Dermis blood vessel endothelial cell (primary cell): ENCODE measurements around the gene SLC9A9. TPM values are rescaled to one million over a fixed set of nuclear protein-coding genes. Genes with fewer than 3 reads are reported as not detected.
"Not testable (repeated sequence)": the region's sequence is repeated elsewhere in the genome, so short reads cannot be mapped to it uniquely, and the experiment has no call there.

Experiments
- DNase-seq: peaks from one replicate; pipeline ENCODE4 v3.0.0; 2010
- total RNA-seq: library from RNA; depleted of rRNA; stranded (reverse); fragments of >200 nt; gene quantifications from 2 replicates; pipeline ENCODE4 v1.2.3, GENCODE V29; 2014

Gene SLC9A9
- total RNA-seq, 1 donor from 2014 or later: 3.2 TPM

DNA sequence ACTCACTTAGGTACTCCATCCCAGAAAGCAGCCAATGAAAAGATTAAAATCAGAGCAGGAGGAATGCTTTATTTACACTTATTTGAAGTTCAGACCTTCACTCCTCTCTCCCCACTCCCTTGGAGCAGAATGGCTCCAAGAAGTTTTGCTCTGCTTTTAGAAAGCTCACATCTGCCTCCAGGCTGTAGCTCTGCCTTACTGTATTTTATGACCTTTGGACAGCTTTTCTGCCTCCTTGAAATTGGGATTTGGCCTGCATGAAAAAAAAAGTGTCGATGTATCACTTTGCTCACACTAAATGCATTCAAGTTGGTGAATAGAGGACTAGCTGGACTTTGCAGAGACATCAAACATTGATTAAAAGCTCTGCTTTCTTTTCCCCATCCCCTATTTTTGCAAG is 95.3 kb downstream of the SLC9A9 start:
- DNase-seq: no peak

DNA sequence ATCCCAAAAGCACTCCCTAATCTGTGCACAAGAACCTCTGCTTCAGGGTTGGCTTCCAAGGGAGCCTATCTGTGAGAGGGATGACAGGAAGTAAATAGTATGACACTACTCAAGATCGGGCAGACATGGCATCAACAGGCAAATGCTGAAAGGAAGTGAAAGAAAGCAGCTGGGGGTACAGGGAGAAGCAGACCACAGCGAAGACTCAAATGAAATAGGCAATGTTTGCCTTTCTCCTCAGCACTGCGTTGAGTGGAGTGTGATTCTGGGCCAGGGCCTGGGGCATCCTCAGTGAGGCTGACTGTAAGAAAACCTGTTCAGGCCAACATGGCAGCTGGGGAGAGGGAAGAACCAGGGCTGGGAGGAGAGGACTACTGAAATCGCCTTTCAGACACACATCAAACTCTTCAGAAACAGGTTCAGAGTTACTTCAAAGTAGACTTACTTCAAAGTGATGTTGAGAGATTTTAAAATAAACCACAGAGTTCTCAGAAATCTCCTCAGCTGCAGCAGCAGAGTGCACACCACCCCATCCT is 96.6 kb downstream of the SLC9A9 start:
- no peak for DNase-seq

DNA sequence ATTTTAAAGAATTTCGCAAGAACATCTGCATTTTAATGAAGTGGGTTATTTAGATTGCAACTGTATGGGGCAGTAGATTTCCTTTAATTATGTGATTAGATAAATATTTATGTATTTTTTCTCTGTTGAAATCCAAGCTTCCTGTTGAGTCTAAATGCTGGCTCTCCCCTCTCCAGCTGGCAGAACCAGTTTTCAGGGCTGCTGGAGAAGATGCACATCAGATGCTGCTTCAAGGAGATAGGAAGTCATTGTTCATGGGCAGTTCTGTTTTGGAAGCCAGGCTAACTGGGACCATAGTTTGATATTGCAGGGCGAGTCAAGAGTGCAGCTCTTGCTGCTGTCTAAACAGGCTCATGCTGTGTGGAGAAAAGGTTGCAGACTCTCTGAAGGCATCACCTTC is 97.4 kb downstream of the SLC9A9 start:
- no peak for DNase-seq

DNA sequence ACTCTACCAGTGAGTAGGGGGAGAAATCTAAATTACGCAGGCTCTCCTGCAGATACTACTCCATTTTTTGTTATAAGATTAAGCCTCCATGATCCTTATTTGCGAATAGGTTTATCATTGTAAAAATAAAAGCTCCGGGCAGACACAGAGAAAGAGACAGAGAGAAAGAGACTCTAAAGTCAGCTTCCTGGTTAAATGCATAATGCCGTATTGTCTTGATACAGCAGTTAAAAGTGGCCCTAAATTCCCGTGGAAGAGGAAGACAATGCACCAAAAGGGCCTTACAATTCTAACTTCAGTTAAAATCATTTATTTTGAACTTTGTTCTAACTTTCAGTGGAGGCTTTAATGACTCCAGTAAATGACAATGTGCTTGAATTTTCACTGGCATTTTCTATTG is 98.3 kb downstream of the SLC9A9 start:
- no peak for DNase-seq

DNA sequence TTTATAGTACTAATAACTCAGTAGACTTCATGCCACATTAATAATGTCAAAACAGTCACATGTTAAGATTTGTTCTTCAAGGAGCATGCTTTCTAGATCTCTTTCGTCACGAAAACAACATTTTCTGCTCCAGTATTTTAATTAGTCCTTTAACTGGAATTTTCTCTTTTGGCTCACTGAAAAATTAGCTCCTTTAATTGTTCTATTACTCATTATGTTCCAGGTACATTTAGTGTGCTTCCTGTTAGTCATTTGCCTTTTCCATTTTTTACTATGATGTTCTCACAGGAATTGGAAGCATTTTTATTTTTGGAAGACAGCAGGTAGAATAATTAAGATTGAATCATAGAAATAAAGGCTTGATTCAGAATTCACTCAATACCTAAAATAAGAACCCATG is 111.2 kb downstream of the SLC9A9 start:
- peak; percentile 10 for DNase-seq

DNA sequence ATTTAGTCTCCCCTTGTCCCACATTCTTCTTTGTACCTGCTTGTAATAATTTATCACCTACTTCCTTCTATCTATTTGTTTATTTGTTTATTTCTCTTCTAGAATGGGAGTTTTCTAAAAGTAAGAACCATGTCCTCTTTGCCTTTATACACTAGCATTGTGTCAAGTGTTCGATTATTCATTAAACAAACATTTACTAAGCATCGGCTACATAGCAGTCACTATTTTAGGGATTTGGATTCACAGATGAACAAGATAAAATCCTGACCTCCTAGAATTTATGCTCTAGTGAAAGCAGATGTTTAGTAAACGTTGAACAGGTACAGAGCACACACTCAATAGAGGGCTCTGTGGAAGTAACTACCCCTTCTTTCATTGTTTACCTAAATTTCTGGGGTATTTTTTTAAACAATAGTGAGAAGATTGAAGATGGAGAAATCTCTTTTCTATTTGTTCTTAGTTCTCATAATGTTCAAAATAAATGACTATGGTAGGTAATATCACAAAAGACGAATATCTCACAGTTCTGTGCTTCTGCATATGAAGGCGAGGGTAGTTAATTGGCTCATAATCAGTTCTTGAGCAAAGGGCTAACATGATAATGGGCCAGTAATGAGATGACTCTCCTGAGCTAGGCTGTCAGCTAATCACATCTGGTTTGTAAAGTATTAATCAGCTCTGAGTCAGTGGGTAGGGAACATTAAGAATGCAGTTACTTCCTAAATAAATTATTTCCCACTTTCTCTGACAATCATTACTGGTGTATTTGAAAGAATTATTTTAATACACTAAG is 111.9 kb downstream of the SLC9A9 start:
- DNase-seq: peak; percentile 48

DNA sequence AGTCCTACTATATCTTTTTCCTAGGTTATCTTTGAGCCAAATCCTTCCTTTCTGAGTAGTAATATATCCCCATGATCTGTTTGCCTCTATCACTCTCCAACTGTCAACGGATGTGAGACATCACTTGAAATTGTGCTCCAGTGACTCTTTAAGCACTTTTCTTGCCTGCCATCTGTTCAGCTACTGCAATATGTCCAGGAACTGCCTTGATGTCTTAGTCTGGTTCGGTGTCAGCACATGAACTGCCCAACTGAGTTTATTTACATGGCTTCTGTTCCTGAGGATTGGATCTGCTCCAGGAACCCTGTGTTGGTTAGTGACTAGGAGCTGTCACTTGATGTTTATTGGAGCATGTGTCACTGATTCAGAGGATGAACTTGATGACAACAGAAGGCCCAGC is 116.5 kb downstream of the SLC9A9 start:
- DNase-seq: no peak

DNA sequence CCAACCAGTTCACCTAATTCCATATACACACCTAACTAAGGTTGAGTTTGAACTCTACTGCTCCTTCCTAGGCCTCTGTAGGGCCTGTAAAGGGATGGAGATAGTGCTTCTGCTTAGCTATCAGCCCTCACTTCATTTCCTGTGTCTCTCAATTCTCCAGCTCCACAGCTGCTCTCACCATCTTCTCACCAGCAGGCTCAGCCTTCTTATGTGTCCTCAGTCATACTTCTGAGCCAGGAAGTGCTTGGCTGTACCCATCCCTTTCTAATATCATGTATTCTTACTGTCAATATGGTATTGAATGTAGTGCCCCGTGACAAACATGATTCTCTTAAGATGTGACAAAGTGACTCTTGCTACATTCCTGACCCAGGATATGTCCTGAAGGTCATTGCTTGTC is 116.9 kb downstream of the SLC9A9 start:
- no peak for DNase-seq

DNA sequence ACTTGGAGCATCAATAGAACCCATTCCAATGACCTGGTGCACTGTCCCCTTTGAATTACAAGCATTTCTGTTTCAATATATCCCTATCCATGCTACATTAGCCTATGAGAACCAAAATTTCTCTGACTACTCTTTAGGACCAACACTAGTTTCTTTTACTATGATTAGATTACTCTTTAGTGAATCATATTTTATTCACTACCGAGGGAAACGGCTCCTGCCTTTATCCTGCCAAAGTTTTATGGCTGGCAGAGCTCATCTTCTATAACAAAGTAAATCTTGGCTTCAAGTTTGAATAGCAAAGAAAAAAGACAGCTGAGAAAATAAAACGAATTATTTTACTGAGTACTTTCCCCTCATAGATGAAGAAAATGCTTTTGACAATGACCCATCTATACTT is 120.9 kb downstream of the SLC9A9 start:
- no peak for DNase-seq

DNA sequence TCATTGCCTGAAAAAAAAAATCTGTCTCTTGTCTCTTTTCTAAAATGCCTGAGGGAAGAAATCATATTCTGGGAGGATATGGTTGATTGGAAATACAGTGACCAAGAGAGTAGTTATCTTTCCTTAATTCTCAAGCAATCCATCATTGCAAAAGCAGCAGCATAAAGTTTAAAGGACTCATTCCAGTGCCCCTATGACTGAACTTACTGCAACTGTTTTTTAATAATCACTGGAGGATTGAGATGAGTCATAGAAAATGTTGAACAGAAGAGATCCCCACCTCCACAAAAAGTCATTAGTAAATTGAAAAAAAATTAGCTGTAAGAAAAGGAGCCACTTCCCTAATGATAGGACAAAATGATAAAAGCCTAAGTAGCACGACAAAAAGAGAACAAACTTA is 121.5 kb downstream of the SLC9A9 start:
- DNase-seq: no peak

DNA sequence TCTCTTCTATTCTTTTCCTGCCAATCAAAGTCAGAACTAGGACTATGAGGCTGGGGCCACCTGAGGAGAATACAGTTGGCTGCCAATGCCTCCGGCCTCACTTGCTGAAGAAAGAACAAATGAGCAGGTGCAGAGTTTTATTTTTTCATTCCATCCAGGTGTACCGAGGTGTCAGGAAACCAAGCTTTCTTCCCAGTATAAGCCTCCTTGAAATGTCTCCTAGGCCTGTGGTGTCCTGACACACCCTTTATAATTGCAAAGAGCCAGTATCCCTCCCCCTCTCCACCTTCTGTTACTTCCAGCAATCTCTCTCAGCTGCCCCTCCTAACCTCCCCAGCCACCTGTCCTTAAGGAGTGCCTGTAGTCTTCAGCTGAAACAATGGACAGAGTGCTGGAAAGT is 127.9 kb downstream of the SLC9A9 start:
- DNase-seq: no peak

DNA sequence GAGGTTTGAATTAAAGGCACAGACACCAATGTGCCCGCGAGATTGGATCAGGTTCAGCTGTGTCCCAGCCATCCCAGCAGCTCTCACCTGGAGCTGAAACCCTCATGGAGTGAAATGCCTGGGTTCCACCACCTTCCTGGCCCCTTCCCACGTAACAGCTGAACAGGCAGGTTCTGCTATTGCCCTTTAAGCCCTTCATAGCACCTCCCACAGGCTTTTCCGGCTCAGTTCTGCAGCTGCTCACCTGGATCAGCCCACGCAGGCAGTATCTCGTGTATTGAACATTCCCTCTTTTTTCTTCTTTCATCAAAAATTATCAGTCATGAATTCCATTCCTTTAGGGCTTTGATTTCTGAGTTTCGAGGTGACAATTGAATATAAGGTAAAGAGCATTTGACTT is 129.8 kb downstream of the SLC9A9 start:
- no peak for DNase-seq

DNA sequence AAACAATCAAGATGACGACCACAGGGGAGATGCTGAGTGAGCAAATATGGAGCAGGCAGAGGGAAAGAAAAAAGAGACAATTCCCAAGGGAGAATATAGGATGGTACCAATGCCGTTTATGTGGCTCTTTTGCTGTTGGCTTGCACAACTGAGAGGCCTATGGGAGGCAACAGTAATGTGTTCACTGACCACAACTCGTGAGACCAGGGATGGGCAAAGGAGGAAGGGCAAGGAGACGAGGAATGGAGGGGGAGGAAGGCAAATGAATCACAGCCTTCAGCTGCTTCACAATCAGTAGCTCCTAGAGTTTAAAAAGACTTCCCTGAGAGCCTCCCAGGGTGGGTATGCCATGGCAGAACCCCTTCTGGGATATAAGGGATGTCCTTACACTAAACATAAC is 131.5 kb downstream of the SLC9A9 start:
- DNase-seq: no peak

DNA sequence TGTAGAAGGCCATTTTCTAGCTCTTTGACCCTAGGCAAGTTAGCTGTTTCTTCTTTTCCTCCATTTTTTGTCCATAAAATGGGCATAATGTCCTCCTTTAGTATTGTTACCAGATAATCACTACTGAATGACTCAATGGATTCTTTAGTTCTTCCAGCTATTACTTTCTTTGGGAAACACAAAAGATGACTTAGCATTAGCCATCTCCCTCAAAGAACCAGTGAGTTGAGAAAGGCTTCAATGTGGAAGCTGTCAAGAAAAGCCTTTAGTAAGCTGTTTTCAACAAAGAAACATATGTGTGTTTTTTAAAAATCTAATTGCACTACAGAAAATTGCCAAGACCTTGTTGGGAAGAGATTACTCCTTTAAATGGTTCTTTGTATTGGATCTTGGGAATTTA is 135.7 kb downstream of the SLC9A9 start:
- DNase-seq: no peak

DNA sequence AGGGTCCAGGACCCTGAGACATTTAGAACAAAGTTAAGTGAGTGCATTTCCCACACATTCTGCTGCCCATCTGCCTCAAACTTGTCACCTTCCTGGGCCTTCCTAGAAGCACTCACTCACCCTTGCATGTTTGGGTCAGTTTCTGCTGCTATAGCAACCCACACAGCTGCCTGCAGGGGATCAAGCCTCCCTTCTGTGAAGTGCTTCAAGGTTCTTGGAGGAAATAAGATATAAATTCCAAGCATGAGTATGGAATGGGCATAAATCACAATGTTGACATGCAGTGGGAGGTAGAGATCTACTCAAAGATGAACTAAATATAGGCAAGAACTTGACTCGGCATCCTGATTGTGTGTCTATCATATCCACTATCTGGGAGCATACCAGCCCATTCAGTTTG is 140.4 kb downstream of the SLC9A9 start:
- DNase-seq: no peak

DNA sequence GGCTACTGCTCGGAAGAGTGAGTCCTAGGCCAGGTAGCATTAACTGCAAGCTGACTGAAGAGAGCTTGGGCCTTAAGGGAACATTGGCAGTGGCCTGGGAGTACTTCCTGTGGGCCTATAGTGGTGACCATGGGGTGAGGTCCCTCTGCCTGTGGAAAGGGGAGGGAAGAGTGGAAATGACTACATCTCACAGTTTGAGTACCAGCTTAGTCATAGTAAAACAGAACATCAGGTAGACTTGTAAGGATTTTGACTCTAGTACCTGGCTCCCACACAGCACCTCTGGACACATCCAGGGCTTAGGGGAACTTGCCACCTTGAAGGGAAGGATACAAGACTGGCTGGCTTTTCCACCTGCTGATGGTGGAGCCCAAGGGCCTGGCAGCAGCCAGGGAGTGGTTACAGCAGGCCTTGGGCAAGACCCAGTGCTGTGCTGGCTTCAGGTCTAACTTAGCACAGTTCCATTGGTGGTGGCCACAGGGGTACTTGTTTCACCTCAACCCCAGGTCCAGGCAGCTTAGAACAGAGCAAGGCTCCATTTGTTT is 147.8 kb downstream of the SLC9A9 start:
- DNase-seq: no peak

DNA sequence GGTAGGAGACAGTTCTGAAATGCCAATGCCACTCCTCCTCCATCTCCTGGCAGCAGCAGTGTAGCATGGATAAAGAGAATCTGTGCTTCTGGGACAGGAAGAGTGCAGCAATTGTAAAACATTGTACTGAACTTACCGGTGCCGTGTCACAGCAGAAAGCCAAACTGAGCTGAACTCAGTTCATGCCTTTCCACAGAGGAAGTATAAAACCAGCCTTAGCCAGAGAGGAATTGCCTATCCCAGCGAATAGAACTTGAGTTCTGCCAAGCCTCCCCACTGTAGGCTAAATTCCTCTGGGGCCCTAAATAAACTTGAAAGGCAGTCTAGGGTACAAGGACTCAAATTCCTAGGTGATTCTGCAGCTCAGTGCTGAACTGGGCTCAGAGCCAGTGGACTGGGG is 148.8 kb downstream of the SLC9A9 start:
- no peak for DNase-seq

DNA sequence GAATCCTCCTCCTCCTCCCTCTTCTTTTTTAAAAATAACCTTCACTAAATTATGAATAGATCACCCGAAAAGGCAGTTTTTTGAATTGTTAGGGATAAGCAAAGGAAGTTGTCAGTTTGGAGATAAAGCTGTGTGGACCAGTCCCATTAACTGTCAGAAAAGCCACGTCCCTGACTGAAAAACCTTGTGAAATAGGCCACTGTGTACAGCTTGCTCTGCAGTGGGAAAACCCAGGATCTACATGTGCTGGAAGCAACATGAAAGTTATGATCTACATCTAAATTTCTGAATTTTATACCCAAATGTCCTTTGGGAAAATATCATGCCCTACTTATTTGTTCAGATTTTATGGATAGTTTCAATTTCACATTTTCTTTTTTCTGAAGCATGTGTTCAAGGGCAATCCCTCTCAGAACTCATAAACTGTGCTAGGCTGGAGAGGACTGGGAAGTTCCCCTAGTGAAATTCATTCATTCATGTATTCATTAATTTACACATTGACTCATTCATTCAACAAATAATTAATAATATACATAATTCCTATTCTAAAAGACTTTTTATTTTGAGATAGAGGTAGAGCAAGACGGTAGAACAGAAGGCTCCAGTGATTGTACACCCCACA is 149.5 kb downstream of the SLC9A9 start:
- DNase-seq: no peak

DNA sequence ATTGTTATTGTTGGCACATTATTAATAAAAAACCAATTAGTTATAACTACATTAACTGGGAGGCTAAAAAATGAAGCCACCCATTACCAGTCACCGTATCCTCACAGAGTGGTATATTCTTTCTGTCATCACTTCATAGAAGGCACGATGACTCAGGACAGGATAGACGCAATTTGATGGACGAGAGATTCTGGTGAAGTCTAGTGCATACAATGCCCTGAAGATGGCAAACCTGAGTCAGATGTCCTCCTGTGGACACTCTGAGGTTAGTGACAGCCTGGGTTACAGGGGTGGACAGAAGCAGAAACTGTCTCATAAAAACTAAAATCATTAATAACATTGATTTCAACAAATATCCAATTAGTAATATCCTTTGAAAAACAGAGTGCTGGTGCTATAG is 150.3 kb downstream of the SLC9A9 start:
- DNase-seq: no peak

DNA sequence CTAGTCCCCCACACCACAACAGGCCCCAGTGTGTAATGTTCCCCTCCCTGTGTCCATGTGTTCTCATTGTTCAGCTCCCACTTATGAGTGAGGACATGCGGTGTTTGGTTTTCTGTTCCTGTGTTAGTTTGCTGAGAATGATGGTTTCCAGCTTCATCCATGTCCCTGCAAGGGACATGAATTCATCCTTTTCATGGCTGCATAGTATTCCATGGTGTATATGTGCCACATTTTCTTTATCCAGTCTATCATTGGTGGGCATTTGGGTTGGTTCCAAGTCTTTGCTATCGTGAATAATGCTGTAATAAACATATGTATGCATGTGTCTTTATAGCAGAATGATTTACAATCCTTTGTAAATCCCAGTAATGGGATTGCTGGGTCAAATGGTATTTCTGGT is 152.9 kb downstream of the SLC9A9 start:
- not testable (repeated sequence) for DNase-seq

DNA sequence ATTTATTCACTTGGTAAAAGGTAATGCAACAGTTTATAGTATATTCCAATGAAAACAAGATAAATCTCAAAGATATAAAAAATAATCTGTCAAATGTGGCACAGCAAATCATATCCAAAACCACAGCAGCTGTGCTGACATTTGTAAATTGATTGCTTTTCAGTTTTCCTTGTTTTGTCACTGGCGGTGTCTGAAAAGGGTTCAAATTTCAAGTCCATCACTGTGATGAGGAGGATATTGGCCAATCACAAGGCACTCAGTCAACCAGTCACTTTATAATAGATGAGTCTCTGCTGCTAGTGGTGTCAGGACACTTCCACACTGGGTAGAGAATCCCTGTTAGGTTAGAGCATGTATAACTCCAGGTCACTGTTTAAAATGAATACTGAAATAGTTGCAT is 154.8 kb downstream of the SLC9A9 start:
- DNase-seq: no peak

DNA sequence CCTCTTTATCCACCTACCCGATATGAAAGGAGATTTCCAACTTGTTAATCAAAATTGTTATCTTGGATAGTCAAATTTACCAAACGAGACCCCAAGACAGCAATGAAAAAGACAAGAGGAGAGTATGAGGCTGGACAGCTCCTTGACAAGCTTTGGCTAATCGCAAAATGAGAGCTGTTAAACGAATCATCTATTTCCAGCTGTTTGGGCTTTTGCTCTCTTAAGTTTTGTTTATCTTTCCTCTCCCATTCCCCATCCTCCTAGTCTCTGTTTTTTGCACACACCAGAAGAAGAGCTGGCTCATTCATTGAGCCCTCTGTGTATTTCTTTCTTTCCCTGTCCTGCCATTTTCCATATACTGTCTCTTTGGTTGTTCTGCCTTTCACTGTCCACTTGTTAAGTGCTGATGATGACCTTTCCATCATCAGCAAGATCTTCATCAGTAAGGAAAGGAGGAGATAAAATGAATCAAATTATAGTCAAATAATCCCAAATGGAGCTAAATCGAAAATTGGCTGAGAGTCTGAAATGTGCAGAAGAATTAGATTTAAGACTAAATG is 161.6 kb downstream of the SLC9A9 start:
- DNase-seq: no peak

DNA sequence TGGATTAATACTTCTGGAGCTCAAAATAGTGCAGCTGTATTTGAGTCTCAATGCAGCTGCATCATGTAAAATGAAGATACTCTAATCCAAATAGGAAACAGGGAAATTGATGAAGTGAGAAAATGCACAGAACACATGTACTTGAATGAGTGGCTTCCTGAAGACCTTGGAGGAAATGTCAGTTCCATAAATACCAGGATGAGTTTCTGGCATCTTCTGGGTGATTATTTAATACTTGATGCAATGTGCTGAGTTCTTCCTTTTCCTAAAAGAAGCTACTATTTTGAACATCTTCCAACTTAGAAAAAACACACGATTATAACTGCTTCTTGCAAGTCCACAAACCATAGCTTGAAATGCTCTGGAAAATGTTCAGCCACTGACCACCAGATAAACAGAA is 162.8 kb downstream of the SLC9A9 start:
- DNase-seq: no peak

DNA sequence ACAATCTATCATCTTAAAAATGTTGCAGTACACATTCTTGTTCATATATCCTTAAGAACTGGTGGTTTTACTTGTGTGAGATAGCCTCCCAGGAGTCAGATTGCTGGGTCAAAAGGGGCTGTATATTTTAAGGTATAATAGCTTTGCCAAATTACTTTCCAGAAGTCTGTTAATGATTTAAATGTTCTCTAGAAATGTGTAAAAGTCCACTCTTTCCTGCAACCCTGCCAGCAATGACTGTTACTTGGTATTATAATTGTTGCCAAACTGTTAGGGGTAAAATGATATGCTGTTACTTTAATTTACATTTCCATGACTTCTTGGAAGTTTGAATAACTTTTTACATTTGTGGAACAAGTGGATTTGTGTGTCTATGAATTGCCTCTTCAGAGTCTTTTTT is 170.8 kb downstream of the SLC9A9 start:
- DNase-seq: no peak
